A673 (cell line): Measurements from ENCODE around the gene RTN4RL2. TPM values are rescaled to one million over a fixed set of nuclear protein-coding genes. Genes with fewer than 3 reads are reported as not detected.

Experiments
- BruUV-seq: library from RNA; stranded (reverse); fragments of 400-500 nt; replicated peaks from 2 replicates; lab custom pipeline; 2021; lab: Mats Ljungman, UMichigan
- CTCF ChIA-PET: fragments of 300-600 bp; sonication (Branson Sonifier 250); formaldehyde crosslinking; loops from one replicate; lab custom pipeline; 2022; ENCODE audit warnings: antibody characterized with exemption; lab: Charles Lee
- POLR2A ChIA-PET: fragments of 300-600 bp; sonication (Branson Sonifier 250); formaldehyde crosslinking; loops from one replicate; lab custom pipeline; 2022; ENCODE audit warnings: antibody characterized with exemption; ENCODE audit not compliant: low non-redundant PET; lab: Charles Lee
- DNase-seq: peaks from one replicate; pipeline ENCODE4 v3.0.0-alpha.2; 2015; ENCODE audit warnings: low spot score
- H3K27ac ChIP-seq: fragments of 200-600 bp; sonication (generic); 2 replicates; pipeline ENCODE4 v1.5.1; 2016; ENCODE audit warnings: mixed run types, low read depth, mild to moderate bottlenecking, mixed read lengths, antibody characterized with exemption, low read length; ENCODE audit not compliant: poor library complexity, severe bottlenecking
- H3K27me3 ChIP-seq: fragments of 200-600 bp; sonication (generic); replicated peaks from 2 replicates; pipeline ENCODE4 v1.6.1; 2017; ENCODE audit warnings: mixed run types, low read depth, mild to moderate bottlenecking, mixed read lengths, antibody characterized with exemption, low read length; ENCODE audit not compliant: insufficient read depth, poor library complexity
- H3K36me3 ChIP-seq: fragments of 200-600 bp; sonication (generic); 2 replicates; pipeline ENCODE4 v1.6.1; 2016; ENCODE audit warnings: mixed run types, mild to moderate bottlenecking, mixed read lengths, antibody characterized with exemption, low read length; ENCODE audit not compliant: insufficient read depth, poor library complexity, severe bottlenecking
- H3K4me1 ChIP-seq: fragments of 200-600 bp; sonication (generic); 2 replicates; pipeline ENCODE4 v1.6.1; 2017; ENCODE audit warnings: mixed run types, mild to moderate bottlenecking, mixed read lengths, antibody characterized with exemption, low read length; ENCODE audit not compliant: insufficient read depth, poor library complexity, severe bottlenecking
- H3K4me3 ChIP-seq: fragments of 200-600 bp; sonication (generic); 2 replicates; pipeline ENCODE4 v1.5.1; 2016; ENCODE audit warnings: low read depth, mixed run types, mild to moderate bottlenecking, mixed read lengths, low read length; ENCODE audit not compliant: poor library complexity, severe bottlenecking
- H3K9me3 ChIP-seq: fragments of 200-600 bp; sonication (generic); 2 replicates; pipeline ENCODE4 v1.6.1; 2016; ENCODE audit warnings: mixed run types, low read depth, mild to moderate bottlenecking, mixed read lengths, antibody characterized with exemption, low read length; ENCODE audit not compliant: poor library complexity, severe bottlenecking
- CTCF ChIP-seq: fragments of 300-800, 200-600 bp; sonication (generic); conservative IDR thresholded peaks from 2 replicates; pipeline ENCODE4 v1.5.1; 2017; ENCODE audit warnings: low read depth, mild to moderate bottlenecking, antibody characterized with exemption, low read length, moderate library complexity, mixed read lengths
- EZH2 ChIP-seq: fragments of 200-600 bp; sonication (generic); IDR thresholded peaks from 2 replicates; pipeline ENCODE4 v1.6.1; 2017; ENCODE audit warnings: borderline replicate concordance, low read depth, mild to moderate bottlenecking, mixed read lengths, antibody characterized with exemption, low read length; ENCODE audit not compliant: poor library complexity, severe bottlenecking
- intact Hi-C: fragments of 100-400 bp; cut with micrococcal nuclease; formaldehyde crosslinking; loops from one replicate; pipeline ENCODE4 v1.10.0; 2022; ENCODE audit not compliant: unreplicated experiment
- total RNA-seq: library from RNA; stranded (reverse); gene quantifications from 2 replicates; pipeline ENCODE4 v1.2.3, GENCODE V29; 2021

RTN4RL2 gene
- total RNA-seq, 1 experiment from 2014 or later, result 5.2 TPM

DNA sequence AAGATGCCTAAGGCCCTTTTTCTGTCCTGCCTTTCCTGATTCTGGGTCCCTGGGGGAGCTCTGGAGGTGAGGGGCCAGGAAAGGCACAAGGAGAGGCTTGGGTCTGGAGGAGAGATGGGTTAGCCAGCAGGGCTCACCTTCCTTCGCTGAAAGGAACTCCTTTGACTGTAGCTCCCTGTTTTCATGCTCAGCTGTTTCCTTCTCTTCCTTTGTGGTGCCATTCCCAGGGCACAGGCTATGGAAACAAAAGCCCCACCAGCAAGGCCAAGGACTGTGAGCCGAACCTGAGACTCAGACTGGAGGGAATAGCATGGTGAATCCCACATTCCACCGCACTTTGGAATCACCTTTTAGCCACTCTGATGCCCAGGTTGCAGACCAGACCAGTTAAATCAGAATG, 43.9 kb upstream of the RTN4RL2 start:
- H3K27me3 ChIP-seq, result no peaks in the 10 kb centered on the region
- ChIA-PET CTCF (no interaction called here), POLR2A (no interaction called here)
- BruUV-seq, result no TSS peak
- peaks cover 35% of the 10 kb centered on the region for H3K36me3 ChIP-seq
- TF ChIP-seq EZH2 (no peak), CTCF (no peak)
- intact Hi-C loops, result no loop called here
- H3K9me3 ChIP-seq, result no peaks in the 10 kb centered on the region
- H3K27ac ChIP-seq, result no peak overlapping the region
- H3K4me1 ChIP-seq, result no peaks in the 10 kb centered on the region
- H3K4me3 ChIP-seq, result no peak overlapping the region
- DNase-seq, result no peak

DNA sequence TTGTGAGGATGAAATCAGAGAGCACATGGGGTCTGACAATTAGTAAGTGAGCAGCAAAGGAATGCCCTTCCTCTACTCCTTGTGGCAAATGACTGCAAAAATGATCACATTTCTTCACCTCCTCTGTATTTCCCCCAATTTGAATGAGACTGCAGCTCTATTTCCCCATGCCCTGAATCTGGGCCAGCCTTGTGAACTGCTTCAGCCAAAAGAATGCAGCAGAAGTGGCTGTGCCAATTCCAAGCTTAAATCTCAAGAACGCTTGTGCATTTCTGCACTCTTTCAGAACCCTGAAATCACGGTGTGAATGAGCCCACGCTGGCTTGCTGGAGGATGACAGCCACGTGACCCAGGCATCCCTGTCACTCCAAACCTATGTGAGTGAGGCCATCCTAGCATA, 43.3 kb upstream of the RTN4RL2 start:
- H3K27ac ChIP-seq, result no peak overlapping the region
- intact Hi-C loops, result no loop called here
- H3K9me3 ChIP-seq, result no peaks in the 10 kb centered on the region
- DNase-seq, result no peak
- TF ChIP-seq EZH2, result no peak
- no peak for TF ChIP-seq CTCF
- H3K36me3 ChIP-seq, result peaks cover 33% of the 10 kb centered on the region
- CTCF ChIA-PET, result no interaction called here
- H3K4me3 ChIP-seq, result no peak overlapping the region
- POLR2A ChIA-PET, result no interaction called here
- H3K27me3 ChIP-seq, result no peaks in the 10 kb centered on the region
- H3K4me1 ChIP-seq, result no peaks in the 10 kb centered on the region
- BruUV-seq, result no TSS peak

DNA sequence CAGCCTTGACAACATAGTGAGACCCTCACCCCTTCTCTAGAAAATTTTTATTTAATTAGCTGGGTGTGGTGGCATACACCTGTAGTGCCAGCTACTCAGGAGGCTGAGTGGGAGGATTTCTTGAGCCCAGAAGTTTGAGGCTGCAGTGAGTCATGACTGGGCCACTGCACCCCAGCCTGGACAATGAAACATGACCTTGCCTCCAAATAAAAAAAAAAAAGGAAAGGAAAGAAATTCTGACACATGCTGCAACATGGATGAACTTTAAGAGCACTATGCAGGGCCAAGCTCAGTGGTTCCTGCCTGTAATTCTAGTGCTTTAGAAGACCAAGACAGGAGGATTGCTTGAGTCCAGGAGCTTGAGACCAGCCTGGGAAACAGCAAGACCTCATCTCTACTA, 42.2 kb upstream of the RTN4RL2 start:
- Histone ChIP-seq H3K36me3 (peaks cover 26% of the 10 kb centered on the region), H3K4me3 (no peak overlapping the region), H3K4me1 (no peaks in the 10 kb centered on the region), H3K9me3 (no peaks in the 10 kb centered on the region), H3K27me3 (no peaks in the 10 kb centered on the region), H3K27ac (no peak overlapping the region)
- TF ChIP-seq EZH2 (no peak), CTCF (no peak)
- BruUV-seq, result no TSS peak
- POLR2A ChIA-PET, result no interaction called here
- CTCF ChIA-PET, result interaction anchor here (0.6 kb wide), 1 partner anchor 14 kb away, joined by 4 read pairs; no protein-coding TSS in a partner anchor
- DNase-seq, result no peak
- intact Hi-C loops, result no loop called here
